Rectal smooth muscle tissue (tissue), 1 donor: ENCODE measurements around the gene LYZL2.
"Not testable (repeated sequence)": the region's sequence is repeated elsewhere in the genome, so short reads cannot be mapped to it uniquely, and the experiment has no call there.

Source experiments
- H3K27ac ChIP-seq: one replicate; pipeline ENCODE4 v1.7.0; 2013; ENCODE audit warnings: low read depth, low read length, inconsistent platforms
- H3K27me3 ChIP-seq: one replicate; pipeline ENCODE4 v1.7.0; 2013; ENCODE audit warnings: low read length; ENCODE audit not compliant: control insufficient read depth, insufficient read depth
- H3K36me3 ChIP-seq: one replicate; pipeline ENCODE4 v1.7.0; 2013; ENCODE audit warnings: low read length; ENCODE audit not compliant: control insufficient read depth, insufficient read depth
- H3K4me1 ChIP-seq: one replicate; pipeline ENCODE4 v1.7.0; 2013; ENCODE audit warnings: low read length; ENCODE audit not compliant: control insufficient read depth, insufficient read depth
- H3K4me3 ChIP-seq: one replicate; pipeline ENCODE4 v1.7.0; 2013; ENCODE audit warnings: low read length
- H3K9ac ChIP-seq: one replicate; pipeline ENCODE4 v1.7.0; 2013; ENCODE audit warnings: low read length

LYZL2 gene

GRCh38 chr10:30597433-30597824, 32.1 kb downstream of the LYZL2 start:
- H3K27me3 ChIP-seq, H3K4me3 ChIP-seq, H3K9ac ChIP-seq, H3K27ac ChIP-seq, H3K4me1 ChIP-seq, H3K36me3 ChIP-seq: not testable (repeated sequence)

DNA sequence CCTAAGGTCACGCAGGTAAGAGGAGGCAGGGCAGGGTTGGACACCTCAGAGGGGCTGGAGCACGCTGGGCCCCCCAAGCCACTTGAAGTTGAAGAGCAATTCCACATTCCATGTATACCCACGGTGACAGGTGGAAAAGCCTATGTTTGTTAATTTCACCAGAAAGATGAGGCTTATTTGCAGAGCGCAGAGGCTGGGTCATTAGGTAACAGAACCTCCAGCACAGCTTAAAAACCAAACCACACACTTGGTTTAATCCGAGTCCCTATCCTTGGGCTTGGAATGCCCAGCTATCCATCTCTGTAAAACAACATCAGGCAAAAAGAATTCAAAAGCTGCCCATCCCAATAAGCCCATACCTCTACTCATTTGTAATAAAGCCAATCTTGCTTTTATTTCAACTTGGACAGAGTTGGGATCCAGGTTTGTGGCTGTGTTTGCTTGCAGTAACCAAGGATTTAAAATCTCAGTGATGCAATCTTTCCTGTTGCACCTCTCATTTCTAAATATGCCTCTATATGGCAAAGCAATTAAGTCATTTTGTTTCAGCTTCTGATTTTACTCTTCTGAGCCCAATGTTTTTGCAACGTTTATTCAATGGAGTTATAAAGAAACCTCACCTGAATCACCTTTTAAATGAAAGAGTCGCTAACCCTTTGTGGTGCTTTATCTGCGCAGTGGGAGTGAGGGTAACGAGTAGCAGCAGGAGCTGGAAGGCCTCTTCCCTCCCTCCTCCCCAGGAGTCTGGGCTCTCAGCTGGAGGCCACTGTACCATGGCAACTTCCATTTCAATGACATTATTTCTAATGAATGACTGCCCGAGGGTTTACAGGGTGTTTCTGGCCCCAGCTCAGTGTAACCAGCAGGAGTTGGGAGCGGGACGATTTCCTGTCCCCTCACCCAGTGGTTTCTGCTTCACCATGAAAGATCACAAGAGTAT, 32.8 kb downstream of the LYZL2 start:
- H3K36me3 ChIP-seq, H3K4me3 ChIP-seq, H3K27me3 ChIP-seq, H3K9ac ChIP-seq, H3K27ac ChIP-seq, H3K4me1 ChIP-seq: not testable (repeated sequence)

DNA sequence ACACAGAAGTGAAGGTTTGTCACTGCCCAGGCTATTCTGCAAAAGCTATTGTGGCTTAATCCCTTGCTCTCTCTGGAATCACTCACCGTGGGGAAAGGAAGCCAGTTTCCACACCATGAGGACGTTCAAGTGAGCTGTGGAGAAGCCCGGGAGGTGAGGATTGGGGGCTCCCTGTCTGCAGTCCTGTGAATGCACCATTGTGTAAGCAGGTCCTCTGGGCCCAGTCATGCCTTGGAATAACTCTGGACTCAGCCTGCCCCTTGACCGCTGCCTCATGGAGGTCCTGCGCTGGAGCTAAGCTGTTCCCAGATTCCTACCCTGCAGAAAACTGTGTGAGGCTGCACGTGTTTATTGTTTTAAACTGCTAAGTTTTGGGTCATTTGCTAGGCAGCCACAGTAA, 33.5 kb downstream of the LYZL2 start:
- H3K36me3 ChIP-seq: no peaks in the 10 kb centered on the region
- H3K4me1 ChIP-seq: no peaks in the 10 kb centered on the region
- no peak overlapping the region for H3K27ac ChIP-seq
- H3K27me3 ChIP-seq: no peaks in the 10 kb centered on the region
- no peak overlapping the region for H3K9ac ChIP-seq
- H3K4me3 ChIP-seq: no peak overlapping the region

GRCh38 chr10:30594077-30594476, 35.5 kb downstream of the LYZL2 start:
- Histone ChIP-seq H3K27ac (no peak overlapping the region), H3K9ac (no peak overlapping the region), H3K36me3 (no peaks in the 10 kb centered on the region), H3K4me3 (no peak overlapping the region), H3K4me1 (no peaks in the 10 kb centered on the region), H3K27me3 (no peaks in the 10 kb centered on the region)

GRCh38 chr10:30592770-30593169, 36.8 kb downstream of the LYZL2 start:
- H3K9ac ChIP-seq, H3K27ac ChIP-seq, H3K4me3 ChIP-seq, H3K27me3 ChIP-seq, H3K4me1 ChIP-seq, H3K36me3 ChIP-seq: not testable (repeated sequence)

DNA sequence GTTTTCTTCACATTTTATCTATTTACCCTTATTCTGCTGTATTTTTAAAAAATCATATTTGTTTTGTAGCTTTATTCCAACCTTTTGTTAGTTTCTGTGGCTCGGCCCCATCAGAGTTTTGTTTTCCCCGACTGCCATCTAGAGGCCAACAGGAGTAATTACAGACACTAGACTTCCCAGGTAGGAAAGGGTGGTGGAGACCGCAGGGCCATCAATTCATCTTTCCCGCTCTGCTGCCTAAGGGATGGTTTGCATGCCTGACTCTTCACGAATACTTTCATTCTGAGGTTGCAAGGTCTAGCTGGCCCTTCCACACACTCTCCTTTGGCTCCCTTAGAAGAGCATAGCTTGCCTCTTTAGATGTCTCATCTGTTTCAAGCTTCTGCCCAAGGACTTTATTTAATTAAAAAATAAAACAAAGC, 38.3 kb downstream of the LYZL2 start:
- Histone ChIP-seq H3K27ac (no peak overlapping the region), H3K4me1 (no peaks in the 10 kb centered on the region), H3K36me3 (no peaks in the 10 kb centered on the region), H3K27me3 (no peaks in the 10 kb centered on the region), H3K9ac (no peak overlapping the region), H3K4me3 (no peak overlapping the region)

GRCh38 chr10:30589441-30589840, 40.1 kb downstream of the LYZL2 start:
- Histone ChIP-seq H3K4me1 (no peaks in the 10 kb centered on the region), H3K27ac (no peak overlapping the region), H3K9ac (no peak overlapping the region)

GRCh38 chr10:30587522-30588031, 42.0 kb downstream of the LYZL2 start:
- Histone ChIP-seq H3K4me1 (no peaks in the 10 kb centered on the region), H3K9ac (no peak overlapping the region), H3K36me3 (no peaks in the 10 kb centered on the region), H3K27me3 (no peaks in the 10 kb centered on the region), H3K4me3 (no peak overlapping the region), H3K27ac (no peak overlapping the region)

More at GRCh38 chr10:30589441-30589840, 40.1 kb downstream of the LYZL2 start:
- no peaks in the 10 kb centered on the region for H3K36me3 ChIP-seq
- no peaks in the 10 kb centered on the region for H3K27me3 ChIP-seq
- H3K4me3 ChIP-seq: no peak overlapping the region

GRCh38 chr10:30586828-30587227, 42.7 kb downstream of the LYZL2 start:
- no peak overlapping the region for H3K4me3 ChIP-seq
- H3K9ac ChIP-seq: no peak overlapping the region
- no peaks in the 10 kb centered on the region for H3K27me3 ChIP-seq
- H3K4me1 ChIP-seq: no peaks in the 10 kb centered on the region
- no peak overlapping the region for H3K27ac ChIP-seq
- no peaks in the 10 kb centered on the region for H3K36me3 ChIP-seq

DNA sequence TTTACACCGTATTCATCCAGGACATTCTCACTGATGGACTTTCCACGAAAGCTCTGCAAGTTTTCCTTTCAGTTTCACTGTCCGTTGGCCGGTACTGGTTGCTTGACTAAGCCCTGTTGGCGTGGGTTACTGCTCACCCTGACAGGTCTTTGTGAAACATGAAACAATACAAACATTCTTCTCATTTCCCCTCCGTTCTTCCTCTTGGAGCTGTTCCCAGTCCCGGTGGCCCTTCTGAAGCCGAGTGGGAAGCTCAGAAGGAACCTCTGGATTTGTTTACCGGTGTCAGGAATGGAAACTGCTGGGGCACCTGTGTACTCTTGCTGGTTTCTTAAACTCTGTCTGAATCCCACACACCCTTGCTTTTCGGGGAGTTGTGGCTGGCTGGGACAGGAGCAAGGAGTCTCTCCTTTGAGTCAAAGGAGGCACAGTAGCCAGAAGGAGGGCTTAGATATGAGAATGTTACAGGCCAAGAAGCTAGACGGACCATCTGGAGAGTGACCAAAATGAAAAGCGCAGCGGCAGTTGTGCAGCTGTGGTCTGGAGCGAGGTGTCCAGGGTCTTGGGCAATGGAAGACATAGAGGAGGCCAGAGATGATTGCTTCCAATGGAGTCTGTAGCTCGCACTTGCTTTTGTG, 45.7 kb downstream of the LYZL2 start:
- Histone ChIP-seq H3K4me1 (no peaks in the 10 kb centered on the region), H3K27ac (peak overlapping the region; percentile 70), H3K36me3 (no peaks in the 10 kb centered on the region), H3K4me3 (peak overlapping the region; percentile 56), H3K9ac (no peak overlapping the region), H3K27me3 (no peaks in the 10 kb centered on the region)

DNA sequence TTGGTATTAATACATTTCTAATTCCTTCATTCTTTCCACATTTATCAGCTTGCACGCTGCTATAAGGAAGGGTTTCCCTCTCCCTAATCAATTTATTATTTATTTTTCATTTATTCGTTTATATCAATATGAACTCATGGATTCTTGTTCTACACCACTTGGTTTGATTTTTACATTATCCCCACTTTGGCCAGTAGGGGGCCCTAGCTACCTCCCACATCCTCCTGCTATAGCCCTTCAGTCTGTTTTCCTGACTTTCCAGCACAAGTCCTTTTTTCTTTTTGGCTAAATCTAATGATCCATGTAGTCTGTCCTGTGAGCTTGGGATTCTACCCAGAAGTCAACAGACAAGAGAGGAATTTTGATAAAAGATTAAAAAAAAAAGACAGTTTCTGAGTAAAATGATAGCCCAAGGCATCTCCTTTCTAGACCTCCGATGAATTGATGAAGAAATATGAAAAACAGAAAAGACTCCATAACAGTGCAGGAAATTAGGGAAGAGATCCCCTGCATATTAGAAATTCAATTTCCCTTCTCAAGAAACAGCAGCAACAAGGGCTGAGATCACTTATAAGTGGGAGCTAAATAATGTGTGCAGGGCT, 47.7 kb downstream of the LYZL2 start:
- Histone ChIP-seq H3K9ac (no peak overlapping the region), H3K4me1 (no peaks in the 10 kb centered on the region), H3K27me3 (no peaks in the 10 kb centered on the region), H3K4me3 (no peak overlapping the region), H3K36me3 (no peaks in the 10 kb centered on the region), H3K27ac (no peak overlapping the region)

GRCh38 chr10:30580676-30581075, 48.9 kb downstream of the LYZL2 start:
- no peak overlapping the region for H3K27ac ChIP-seq
- no peaks in the 10 kb centered on the region for H3K27me3 ChIP-seq
- H3K9ac ChIP-seq: no peak overlapping the region
- H3K36me3 ChIP-seq: no peaks in the 10 kb centered on the region
- H3K4me1 ChIP-seq: no peaks in the 10 kb centered on the region
- H3K4me3 ChIP-seq: no peak overlapping the region
